Endothelial cell of hepatic sinusoid (primary cell): ENCODE measurements around the gene NEK3.
"Not testable (repeated sequence)": the region's sequence is repeated elsewhere in the genome, so short reads cannot be mapped to it uniquely, and the experiment has no call there.

ENCODE experiments used
- in situ Hi-C: cut with HindIII; loops from 2 replicates; pipeline ENCODE4 v1.10.0; 2017; ENCODE audit warnings: low sequenced_read_pairs

Gene NEK3

GRCh38 chr13:52170828-52171391 is 11.5 kb upstream of the NEK3 start:
- in situ Hi-C loops, result not testable (repeated sequence)

- in situ Hi-C loops, result no loop called here
Observed at GRCh38 chr13:52169839-52170238, 10.4 kb upstream of the NEK3 start.

- in situ Hi-C loops, result no loop called here
Observed at GRCh38 chr13:52165411-52165810, 6.0 kb upstream of the NEK3 start.

- in situ Hi-C loops, result no loop called here
Observed at GRCh38 chr13:52164989-52165388, 5.6 kb upstream of the NEK3 start.

DNA sequence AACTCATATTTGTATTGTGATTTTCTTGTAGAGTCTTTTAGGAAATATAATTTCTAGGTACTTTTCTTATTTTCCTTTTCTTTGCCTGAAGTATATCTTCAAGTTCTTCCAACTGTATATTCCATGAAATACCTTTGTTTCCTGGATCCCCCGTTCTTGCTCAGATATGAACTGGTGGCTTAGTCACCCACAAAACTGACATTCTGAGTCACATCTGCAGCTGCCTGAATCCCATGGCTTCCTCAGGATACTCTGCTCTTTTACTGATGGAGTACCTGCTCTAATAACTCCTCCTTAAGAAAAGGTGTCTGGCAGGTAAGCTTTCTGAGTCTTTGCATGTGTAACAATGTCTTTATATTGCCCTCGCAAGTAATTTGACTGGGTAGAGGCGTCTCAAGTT is 4.5 kb upstream of the NEK3 start:
- in situ Hi-C loops, result not testable (repeated sequence)

GRCh38 chr13:52162279-52163101 is 3.1 kb upstream of the NEK3 start:
- in situ Hi-C loops, result no loop called here

DNA sequence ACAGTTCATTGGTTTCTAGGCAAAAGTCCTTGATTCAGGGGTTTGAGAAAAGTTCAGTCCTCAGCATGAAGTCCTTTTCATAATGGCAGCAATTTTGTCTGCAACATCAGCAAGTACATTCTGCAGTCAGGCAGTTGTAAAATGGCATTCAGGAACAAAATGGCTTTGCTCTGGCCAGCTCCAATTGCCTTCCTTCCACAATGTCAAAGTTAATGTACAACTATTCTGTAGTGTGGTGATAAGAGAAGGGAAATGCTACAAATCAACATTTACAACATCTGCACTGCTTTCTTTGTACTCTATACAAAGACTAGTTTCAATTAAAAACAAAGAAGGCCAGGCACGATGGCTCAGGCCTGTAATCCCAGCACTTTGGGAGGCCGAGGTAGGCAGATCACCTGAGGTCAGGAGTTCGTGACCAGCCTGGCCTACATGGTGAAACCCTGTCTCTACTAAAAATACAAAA is 1.8 kb upstream of the NEK3 start:
- in situ Hi-C loops, result no loop called here

GRCh38 chr13:52160506-52160905 is 1.1 kb upstream of the NEK3 start:
- in situ Hi-C loops, result no loop called here

GRCh38 chr13:52160053-52160452 is 656 bp upstream of the NEK3 start:
- in situ Hi-C loops, result no loop called here

DNA sequence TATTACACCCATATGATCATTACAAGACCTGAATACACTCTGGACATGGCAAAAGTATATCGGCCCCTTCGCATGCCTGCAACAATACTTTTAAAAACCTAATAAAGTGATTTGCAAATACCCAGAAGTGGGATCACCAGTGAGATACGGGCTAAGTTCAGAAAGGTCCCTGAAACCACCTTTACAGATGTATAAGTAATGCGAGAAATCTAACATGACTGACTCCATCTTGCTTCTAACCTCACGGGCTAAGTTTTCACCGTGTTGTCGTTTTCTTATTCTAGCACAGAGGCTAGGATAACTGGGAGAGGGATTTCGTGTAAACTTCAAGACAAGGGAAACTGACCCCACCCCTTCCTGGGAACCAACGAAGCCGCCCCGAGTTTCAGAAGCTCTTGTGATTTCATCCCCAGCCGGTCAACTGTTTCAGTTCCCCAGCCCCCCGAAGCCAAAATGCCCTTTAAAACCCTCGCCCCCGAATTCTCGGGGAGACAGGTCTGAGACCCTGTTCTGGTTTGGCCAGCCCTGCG is 703 bp downstream of the NEK3 start:
- in situ Hi-C loops, result no loop called here

DNA sequence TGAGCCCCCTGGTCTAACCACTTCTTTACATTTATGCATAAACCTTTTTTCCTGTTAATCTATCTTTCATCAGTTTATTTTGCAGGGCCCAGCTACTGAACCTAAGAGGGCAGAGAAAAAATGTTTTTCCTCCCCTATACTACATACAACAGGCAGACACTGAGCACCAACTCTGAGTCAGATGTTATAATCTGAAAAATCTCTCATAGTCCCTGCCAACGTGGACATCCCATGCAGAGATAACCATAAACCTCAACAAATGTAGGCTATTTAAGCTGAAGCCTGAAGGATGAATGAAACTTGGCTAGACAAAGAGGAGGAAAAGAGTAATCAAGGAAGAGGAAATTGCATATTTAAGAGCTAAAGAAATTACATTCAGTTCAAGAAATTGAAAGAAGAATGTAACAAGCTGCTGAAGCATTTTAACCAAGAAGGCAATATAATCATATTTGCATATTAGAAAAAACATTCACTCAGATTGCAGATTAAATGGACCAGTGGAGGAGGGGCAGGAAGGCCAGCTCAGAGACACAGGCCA is 2.6 kb downstream of the NEK3 start:
- in situ Hi-C loops, result no loop called here

GRCh38 chr13:52155177-52155576 is 4.2 kb downstream of the NEK3 start:
- in situ Hi-C loops, result no loop called here

DNA sequence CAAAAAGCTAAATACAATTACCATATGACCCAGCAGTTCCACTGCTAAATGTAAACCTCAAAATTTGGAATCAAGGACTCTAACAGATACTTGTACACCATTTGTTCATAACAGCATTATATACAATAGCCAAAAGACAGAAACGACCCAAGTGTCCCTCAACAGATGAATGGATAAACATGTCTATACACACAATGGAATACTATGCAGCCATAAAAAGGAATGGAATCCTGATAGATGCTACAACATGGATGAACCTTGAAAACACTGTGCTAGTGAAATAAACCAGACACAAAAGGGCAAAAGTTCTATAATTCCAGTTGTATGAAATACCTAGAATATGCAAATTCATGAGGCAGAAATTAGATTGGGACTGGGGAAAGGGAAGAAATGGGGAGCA is 12.2 kb downstream of the NEK3 start:
- in situ Hi-C loops, result no loop called here

DNA sequence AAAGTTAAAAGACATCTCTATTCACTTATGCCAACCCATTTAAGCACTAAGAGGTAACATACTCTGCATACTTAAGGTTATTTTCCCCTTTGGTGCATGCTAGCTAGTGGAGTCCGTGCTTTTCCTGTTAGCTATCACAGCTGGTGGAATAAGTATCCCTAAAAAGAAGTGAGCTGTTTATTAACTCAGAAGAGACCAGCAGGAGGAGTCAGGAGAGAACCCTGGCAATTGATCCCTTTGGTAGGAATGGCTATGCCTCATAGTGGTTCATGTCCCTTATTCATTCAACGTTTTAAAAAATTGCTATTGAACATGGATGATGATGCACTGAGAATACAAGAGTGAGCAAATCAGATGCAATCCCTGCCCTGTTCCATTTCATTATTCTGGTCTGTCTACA is 18.1 kb downstream of the NEK3 start:
- in situ Hi-C loops, result no loop called here

- in situ Hi-C loops, result no loop called here
Observed at GRCh38 chr13:52137489-52137888, 21.9 kb downstream of the NEK3 start.

- in situ Hi-C loops, result no loop called here
Observed at GRCh38 chr13:52136763-52137162, 22.6 kb downstream of the NEK3 start.

DNA sequence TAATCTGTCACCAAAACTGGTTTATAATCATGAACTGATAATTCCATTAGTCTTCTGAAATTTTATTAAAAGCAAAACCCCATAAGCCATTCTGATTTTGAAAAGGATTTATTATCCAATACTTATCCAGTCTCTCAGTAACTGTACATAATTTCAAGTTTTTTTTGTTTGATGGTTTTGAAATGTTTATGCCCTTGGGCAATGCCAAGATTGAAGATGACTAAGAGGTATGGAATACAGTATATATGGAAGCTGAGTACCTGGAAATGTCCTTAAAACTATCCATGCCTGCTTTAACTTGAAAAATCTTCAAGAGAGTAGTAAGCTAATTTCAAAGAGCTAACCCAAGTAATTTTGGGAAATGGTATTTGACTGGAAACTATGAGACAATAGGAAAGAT is 28.8 kb downstream of the NEK3 start:
- in situ Hi-C loops, result no loop called here

- in situ Hi-C loops, result no loop called here
Observed at GRCh38 chr13:52128714-52129700, 30.4 kb downstream of the NEK3 start, which contains the start of gene NEK5. Gene NEK5, minus strand, starts transcription at chr13:52129073. Its CDS starts 1,591 bp downstream, at chr13:52127482.

DNA sequence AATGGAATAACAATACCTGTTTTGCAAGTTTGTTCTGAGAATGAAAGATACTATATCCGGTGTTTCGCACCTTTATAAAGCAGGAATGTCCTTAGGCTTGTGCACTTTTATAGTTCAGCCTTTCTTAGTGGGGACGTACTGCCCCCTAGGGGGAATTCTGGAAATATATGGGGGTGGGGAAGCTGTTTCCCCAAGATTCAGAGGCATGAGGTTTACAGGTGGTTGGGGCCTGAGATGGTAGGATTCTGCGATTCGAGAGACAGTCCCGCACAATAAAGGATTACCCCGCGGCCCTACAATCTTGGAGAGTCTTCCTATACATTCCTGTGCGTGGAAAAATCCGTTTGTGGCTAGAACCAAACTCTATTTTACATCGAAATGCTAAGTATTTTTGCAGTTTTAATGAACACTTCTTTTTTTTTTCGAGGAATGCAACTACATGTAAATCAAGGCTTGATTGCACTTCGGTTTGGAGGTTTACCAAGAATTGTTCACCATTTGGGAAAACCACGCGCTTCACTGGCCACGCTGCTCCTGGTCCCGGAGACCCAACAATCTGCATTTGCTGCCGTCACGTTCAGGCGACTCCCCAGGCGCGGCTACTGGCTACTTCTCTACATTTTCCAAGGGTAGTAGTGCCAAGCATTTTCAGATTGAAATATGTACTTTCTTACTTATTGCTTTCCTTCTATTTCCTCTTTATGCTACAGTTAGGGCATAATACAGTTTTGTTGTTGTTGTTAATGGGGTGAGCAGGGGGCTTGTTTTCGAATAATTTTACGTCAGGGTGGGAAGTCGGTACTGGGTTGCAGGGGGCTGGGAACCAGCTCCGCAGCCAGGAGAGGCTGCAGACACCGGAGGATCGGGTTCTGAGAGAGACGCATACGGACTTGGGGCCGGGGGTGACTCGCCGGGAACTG is 31.4 kb downstream of the NEK3 start:
- in situ Hi-C loops, result no loop called here

DNA sequence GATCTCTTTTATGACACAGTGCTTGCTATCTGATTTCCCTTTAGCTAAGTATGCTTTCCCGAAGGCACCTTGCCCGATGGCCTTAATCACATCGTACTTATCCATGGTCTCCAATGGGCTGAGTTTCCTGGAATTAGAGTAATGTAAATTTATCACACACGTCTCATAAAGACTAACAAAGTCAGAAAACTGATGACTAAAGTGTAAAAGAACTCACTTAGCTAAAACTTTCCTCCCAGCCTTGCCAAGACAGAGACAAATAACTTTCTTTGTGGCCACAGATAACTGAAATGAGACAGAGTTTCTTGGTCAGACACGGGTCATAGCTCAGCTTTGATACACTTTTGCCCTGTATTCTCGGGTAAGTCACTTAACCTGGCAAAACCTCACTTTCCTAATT is 32.0 kb downstream of the NEK3 start:
- in situ Hi-C loops, result no loop called here
